Stomach (tissue), 9 donors: ENCODE measurements around the gene DISC1. TPM values are rescaled to one million over a fixed set of nuclear protein-coding genes. Genes with fewer than 3 reads are reported as not detected.

Experiments
- DNase-seq, 2 donors: peaks; one replicate each; pipeline versions ENCODE4 v3.0.0 to v3.0.0-alpha.2; 2013 to 2019
- H3K27ac ChIP-seq, 5 donors: fragments of 200-600 bp in 4 of 5; sonication (generic) in 4 of 5; one replicate each; pipeline ENCODE4 v1.5.1; 2013 to 2019; ENCODE audit warnings: mild to moderate bottlenecking in 1 of 5, moderate library complexity in 1 of 5
- H3K27me3 ChIP-seq, 3 donors: fragments of 200-600 bp; sonication (generic); one replicate each; pipeline ENCODE4 v1.5.1; 2017 to 2019; ENCODE audit warnings: mixed run types in 1 of 3
- H3K36me3 ChIP-seq, 4 donors: fragments of 200-600 bp; sonication (generic); 1 replicate in 3 of 4; 2 replicates in 1 of 4; pipeline ENCODE4 v1.5.1; 2016 to 2019
- H3K4me1 ChIP-seq, 4 donors: fragments of 200-600 bp; sonication (generic); one replicate each; pipeline ENCODE4 v1.5.1; 2016 to 2019
- H3K4me3 ChIP-seq, 4 donors: fragments of 200-600 bp; sonication (generic) in 3 of 4; one replicate each; pipeline ENCODE4 v1.5.1; 2016 to 2019; ENCODE audit warnings: mild to moderate bottlenecking in 1 of 4
- H3K9me3 ChIP-seq, 4 donors: fragments of 200-600 bp; sonication (generic); one replicate each; pipeline ENCODE4 v1.5.1; 2016 to 2019
- CTCF ChIP-seq, 7 experiments: fragments of 450-650 bp in 4 of 7; fragments of 200-600 bp in 3 of 7; sonication (generic) in 3 of 7; IDR thresholded peaks; one replicate each; pipeline ENCODE4 v1.5.1; 2016 to 2019; ENCODE audit warnings: antibody characterized with exemption in 7 of 7, control low read depth in 2 of 7, mild to moderate bottlenecking in 1 of 7
- EP300 ChIP-seq: sonication (generic); formaldehyde crosslinking; IDR thresholded peaks from one replicate; pipeline ENCODE4 v1.6.1; 2017; ENCODE audit warnings: antibody characterized with exemption
- POLR2A ChIP-seq, 4 donors: fragments of 450-650 bp; IDR thresholded peaks; one replicate each; pipeline ENCODE4 v1.6.1; 2016; ENCODE audit warnings: antibody characterized with exemption in 4 of 4, control low read depth in 2 of 4, mild to moderate bottlenecking in 1 of 4, moderate library complexity in 1 of 4
- POLR2AphosphoS5 ChIP-seq, 3 donors: sonication (generic); formaldehyde crosslinking; IDR thresholded peaks; one replicate each; pipeline ENCODE4 v1.6.1; 2016; ENCODE audit warnings: antibody characterized with exemption in 3 of 3
- WGBS, 5 donors: extraction: QIAGEN DNeasy Blood & Tissue Kit in 3 of 5; methylation state at CpG; one replicate each; pipeline versions ENCODE4 v1.1.5 to v1.1.7; 2013 to 2018; 5-methylcytosine and 5-hydroxymethylcytosine counted together
- intact Hi-C: fragments of 100-400 bp; cut with DNase I; formaldehyde crosslinking; loops from one replicate; pipeline ENCODE4 v1.15.1; 2023; ENCODE audit warnings: low total_unique reads
- polyA plus RNA-seq, 3 donors: library from polyadenylated mRNA; stranded (reverse); fragments of 200-250 nt; gene quantifications; one replicate each; pipeline ENCODE4 v1.2.3, GENCODE V29; 2013
- total RNA-seq, 5 donors: library from RNA; depleted of rRNA; stranded (reverse); fragments of >200 nt; gene quantifications; one replicate each; pipeline versions ENCODE4 v1.1.0 to v1.2.3, GENCODE V29; 2014 to 2016
- donor health status: healthy with polysubstance abuse.
- donor health status: Bipolar disorder and iron deficiency.
- donor health status: healthy.

DISC1 gene
- total and polyA plus RNA-seq, 8 donors = 0.43 to 29.8 (median 1.6) TPM

GRCh38 chr1:231973830-231974229 lies 347.2 kb downstream of the DISC1 start:
- intact Hi-C loops = no loop called here
- 75 to 87% (median 82%) methylated on average over 5 of the region's 5 CpGs for WGBS, 5 donors
- H3K27ac ChIP-seq = no peak overlapping the region
- no peaks in the 10 kb centered on the region for H3K4me1 ChIP-seq
- DNase-seq = no peak
- peaks cover 0 to 6% (median 0%) of the 10 kb centered on the region in 4 donors for H3K9me3 ChIP-seq
- H3K27me3 ChIP-seq = no peaks in the 10 kb centered on the region
- H3K36me3 ChIP-seq = no peaks in the 10 kb centered on the region
- TF ChIP-seq POLR2AphosphoS5 (IDR thresholded peaks at IDR 0.05) (no peak), CTCF (IDR thresholded peaks at IDR 0.05) (no peak), POLR2A (IDR thresholded peaks at IDR 0.05) (no peak), EP300 (no peak)
- H3K4me3 ChIP-seq = no peak overlapping the region

GRCh38 chr1:231976231-231976630 lies 349.6 kb downstream of the DISC1 start:
- intact Hi-C loops = no loop called here
- H3K27ac ChIP-seq = no peak overlapping the region

GRCh38 chr1:231981675-231982074 lies 355.1 kb downstream of the DISC1 start:
- Histone ChIP-seq H3K36me3 (no peaks in the 10 kb centered on the region), H3K9me3 (peaks cover 0 to 6% (median 0%) of the 10 kb centered on the region in 4 donors), H3K27me3 (no peaks in the 10 kb centered on the region), H3K4me3 (no peak overlapping the region), H3K4me1 (no peaks in the 10 kb centered on the region), H3K27ac (no peak overlapping the region)
- WGBS, 5 donors = 75 to 87% (median 77%) methylated on average over 4 of the region's 4 CpGs
- intact Hi-C loops = no loop called here
- no peak for DNase-seq
- TF ChIP-seq POLR2A (IDR thresholded peaks at IDR 0.05) (no peak), POLR2AphosphoS5 (IDR thresholded peaks at IDR 0.05) (no peak), EP300 (no peak), CTCF (IDR thresholded peaks at IDR 0.05) (no peak)

More at GRCh38 chr1:231976231-231976630, 349.6 kb downstream of the DISC1 start:
- H3K9me3 ChIP-seq = peaks cover 0 to 6% (median 0%) of the 10 kb centered on the region in 4 donors
- H3K4me3 ChIP-seq = no peak overlapping the region
- no peak for DNase-seq
- 91 to 96% (median 94%) methylated on average over 4 of the region's 4 CpGs for WGBS, 5 donors
- no peaks in the 10 kb centered on the region for H3K36me3 ChIP-seq
- H3K4me1 ChIP-seq = no peaks in the 10 kb centered on the region
- H3K27me3 ChIP-seq = no peaks in the 10 kb centered on the region
- no peak for TF ChIP-seq EP300
- no peak for TF ChIP-seq POLR2A (IDR thresholded peaks at IDR 0.05)
- no peak for TF ChIP-seq POLR2AphosphoS5 (IDR thresholded peaks at IDR 0.05)
- no peak for TF ChIP-seq CTCF (IDR thresholded peaks at IDR 0.05)

GRCh38 chr1:231982871-231983587 lies 356.4 kb downstream of the DISC1 start:
- Histone ChIP-seq H3K27me3 (no peaks in the 10 kb centered on the region), H3K36me3 (no peaks in the 10 kb centered on the region), H3K4me1 (no peaks in the 10 kb centered on the region), H3K27ac (no peak overlapping the region), H3K9me3 (no peaks in the 10 kb centered on the region), H3K4me3 (no peak overlapping the region)
- intact Hi-C loops = no loop called here
- no peak for DNase-seq
- TF ChIP-seq CTCF (IDR thresholded peaks at IDR 0.05) (no peak), POLR2AphosphoS5 (IDR thresholded peaks at IDR 0.05) (no peak), EP300 (no peak), POLR2A (IDR thresholded peaks at IDR 0.05) (no peak)
- 38 to 77% (median 72%) methylated on average over 2 to 5 of the region's 5 CpGs for WGBS, 5 donors
